ENCODE data around the gene ADRA1B. TPM values are rescaled to one million over a fixed set of nuclear protein-coding genes. Genes with fewer than 3 reads are reported as not detected.

ADRA1B gene
- total RNA-seq, 4 donors from 2014 or later, result 2.9 to 9.0 (median 5.0) TPM

GRCh38 chr5:159902444-159903121, 13.7 kb upstream of the ADRA1B start:
- Histone ChIP-seq H3K27ac (no peak overlapping the region), H3K27me3 (no peaks in the 10 kb centered on the region), H3K9me3 (no peaks in the 10 kb centered on the region), H3K4me3 (no peak overlapping the region), H3K36me3 (no peaks in the 10 kb centered on the region), H3K4me1 (peaks cover 0 to 26% (median 9%) of the 10 kb centered on the region in 4 donors)
- WGBS, 2 donors (ENCODE audit: low coverage in 1 of 2), result 86% methylated on average over 8 of the region's 8 CpGs; no CpG with 5 or more reads in 1 of the 2 donors
- in situ Hi-C loops (cut with MboI; ENCODE audit: low pct_ligation_motif_present in 1 of 4, low pct_unique_long_range_greater_than_20kb in 1 of 4, low sequenced_read_pairs in 3 of 4), result no loop called here
- intact Hi-C loops (cut with DNase I; ENCODE audit: low total_unique reads), result no loop called here
- no peak for TF ChIP-seq CTCF (IDR thresholded peaks at IDR 0.05)
- no peak for TF ChIP-seq POLR2A (IDR thresholded peaks at IDR 0.05)
- TF ChIP-seq POLR2AphosphoS5 (IDR thresholded peaks at IDR 0.05), result no peak
- no peak for TF ChIP-seq EP300 (IDR thresholded peaks at IDR 0.05; ENCODE audit: low read depth)
- DNase-seq, result no peak

- Histone ChIP-seq H3K27ac (no peak overlapping the region), H3K9me3 (no peaks in the 10 kb centered on the region), H3K36me3 (no peaks in the 10 kb centered on the region), H3K4me3 (no peak overlapping the region), H3K27me3 (no peaks in the 10 kb centered on the region), H3K4me1 (peaks cover 0 to 28% (median 9%) of the 10 kb centered on the region in 4 donors)
- TF ChIP-seq POLR2A (IDR thresholded peaks at IDR 0.05), result no peak
- TF ChIP-seq POLR2AphosphoS5 (IDR thresholded peaks at IDR 0.05), result no peak
- TF ChIP-seq CTCF (IDR thresholded peaks at IDR 0.05), result no peak
- in situ Hi-C loops (cut with MboI; ENCODE audit: low pct_ligation_motif_present in 1 of 4, low pct_unique_long_range_greater_than_20kb in 1 of 4, low sequenced_read_pairs in 3 of 4) (no loop called here), intact Hi-C loops (cut with DNase I; ENCODE audit: low total_unique reads) (no loop called here)
- DNase-seq, result no peak
- WGBS, 2 donors (ENCODE audit: low coverage in 1 of 2), result 79% methylated on average over 1 of the region's 1 CpG; no CpG with 5 or more reads in 1 of the 2 donors
Observed at GRCh38 chr5:159903131-159903530, 13.2 kb upstream of the ADRA1B start.

- Histone ChIP-seq H3K4me1 (peaks cover 0 to 28% (median 9%) of the 10 kb centered on the region in 4 donors), H3K9me3 (no peaks in the 10 kb centered on the region), H3K27ac (peak overlapping the region in 2 of 4 donors; percentile 45 to 70), H3K36me3 (no peaks in the 10 kb centered on the region), H3K27me3 (no peaks in the 10 kb centered on the region), H3K4me3 (no peak overlapping the region)
- TF ChIP-seq POLR2A (IDR thresholded peaks at IDR 0.05) (no peak), CTCF (IDR thresholded peaks at IDR 0.05) (no peak), POLR2AphosphoS5 (IDR thresholded peaks at IDR 0.05) (no peak), EP300 (IDR thresholded peaks at IDR 0.05; ENCODE audit: low read depth) (no peak)
- DNase-seq, result no peak
- WGBS, 2 donors (ENCODE audit: low coverage in 1 of 2), result 79 to 86% methylated on average over 1 of the region's 1 CpG
- in situ Hi-C loops (cut with MboI; ENCODE audit: low pct_ligation_motif_present in 1 of 4, low pct_unique_long_range_greater_than_20kb in 1 of 4, low sequenced_read_pairs in 3 of 4) (no loop called here), intact Hi-C loops (cut with DNase I; ENCODE audit: low total_unique reads) (loop anchor here (5.0 kb wide), 1 partner anchor 1758 kb away; no protein-coding TSS in a partner anchor)
Observed at GRCh38 chr5:159904874-159905273, 11.4 kb upstream of the ADRA1B start.

GRCh38 chr5:159905496-159905895, 10.8 kb upstream of the ADRA1B start:
- Histone ChIP-seq H3K4me1 (peaks cover 0 to 31% (median 9%) of the 10 kb centered on the region in 4 donors), H3K27me3 (no peaks in the 10 kb centered on the region), H3K27ac (peak overlapping the region; percentile 43 to 70 (median 50)), H3K4me3 (no peak overlapping the region), H3K9me3 (no peaks in the 10 kb centered on the region), H3K36me3 (no peaks in the 10 kb centered on the region)
- DNase-seq, result peak; percentile 60
- in situ Hi-C loops (cut with MboI; ENCODE audit: low pct_ligation_motif_present in 1 of 4, low pct_unique_long_range_greater_than_20kb in 1 of 4, low sequenced_read_pairs in 3 of 4) (no loop called here), intact Hi-C loops (cut with DNase I; ENCODE audit: low total_unique reads) (loop anchor here (5.0 kb wide), 1 partner anchor 1758 kb away; no protein-coding TSS in a partner anchor)
- TF ChIP-seq POLR2AphosphoS5 (IDR thresholded peaks at IDR 0.05) (peak in 2 of 3 donors; percentile 12 to 39), CTCF (IDR thresholded peaks at IDR 0.05) (no peak)

Data from transverse colon (tissue), 4 donors.